Psoas muscle (tissue), 8 donors: ENCODE measurements around the gene HES2. TPM values are rescaled to one million over a fixed set of nuclear protein-coding genes. Genes with fewer than 3 reads are reported as not detected.

ENCODE experiments used
- ATAC-seq, 4 donors: fragments of 200-7000 bp; cut with Tn5 transposase; one replicate each; pipeline ENCODE4 v1.9.1; 2020; ENCODE audit warnings: moderate library complexity in 3 of 4, mild to moderate bottlenecking in 2 of 4
- DNase-seq, 2 donors: peaks; one replicate each; pipeline ENCODE4 v3.0.0-alpha.2; 2020
- H3K27ac ChIP-seq: fragments of 200-600 bp; one replicate; pipeline ENCODE4 v1.8.0; 2022
- H3K27me3 ChIP-seq, 3 donors: fragments of 200-600 bp in 1 of 3; one replicate each; pipeline versions ENCODE4 v1.6.1 to v1.8.0; 2013 to 2022; ENCODE audit warnings: low read length in 2 of 3, mild to moderate bottlenecking in 2 of 3, moderate library complexity in 1 of 3; ENCODE audit not compliant: insufficient read depth in 3 of 3
- H3K36me3 ChIP-seq, 2 donors: fragments of 200-600 bp in 1 of 2; one replicate each; pipeline versions ENCODE4 v1.6.1 to v1.8.0; 2013 to 2022; ENCODE audit warnings: low read depth in 1 of 2, mild to moderate bottlenecking in 1 of 2, moderate library complexity in 1 of 2; ENCODE audit not compliant: insufficient read depth in 1 of 2
- H3K4me1 ChIP-seq: fragments of 200-600 bp; one replicate; pipeline ENCODE4 v1.8.0; 2022
- H3K4me3 ChIP-seq: fragments of 200-600 bp; one replicate; pipeline ENCODE4 v1.8.0; 2022; ENCODE audit warnings: mild to moderate bottlenecking
- H3K9me3 ChIP-seq: fragments of 200-600 bp; one replicate; pipeline ENCODE4 v1.8.0; 2022
- WGBS, 3 donors: extraction: QIAGEN DNeasy Blood & Tissue Kit; methylation state at CpG; one replicate each; pipeline versions ENCODE4 v1.1.6 to v1.1.7; 2013; 5-methylcytosine and 5-hydroxymethylcytosine counted together
- intact Hi-C, 2 donors: fragments of 100-400 bp; cut with DNase I; formaldehyde crosslinking; loops; one replicate each; pipeline versions ENCODE4 v1.11.0 to v1.14.2; 2022
- long read RNA-seq, 2 donors: library from polyadenylated mRNA; unstranded; transcript quantifications; one replicate each; pipeline ENCODE4 v2.0.0, GENCODE V29; 2021
- polyA plus RNA-seq, 3 donors: library from polyadenylated mRNA; stranded (reverse); fragments of 200-250 nt; gene quantifications; one replicate each; pipeline ENCODE4 v1.2.3, GENCODE V29; 2013
- total RNA-seq, 4 donors: library from RNA; stranded (reverse); fragmentation: NEBNext Ultra II Directional in 2 of 4; extraction: Animal tissue kit (Norgen Biotek cat#: 25700) in 2 of 4; gene quantifications; one replicate each; pipeline versions ENCODE4 v1.2.1 to v1.2.4, GENCODE V29; 2021 to 2023
- TF ChIP-seq, protein P1 (sequence below): fragments of 200-600 bp; IDR thresholded peaks from one replicate; pipeline ENCODE4 v1.8.0; 2022; ENCODE audit warnings: antibody characterized with exemption
- donor health status: healthy with polysubstance abuse.
- donor health status: DM: no; HTN: no; CAD: no; lungs with moderate emphysema.
- donor health status: Bipolar disorder and iron deficiency.
- donor health status: healthy.
- donor health status: DM: yes; HTN: yes; CAD: no.
- donor health status: DM: no; HTN: no; CAD: no.
- donor health status: DM: no; HTN: no; CAD: no.
- donor health status: DM: yes; HTN: yes; CAD: no.

HES2 gene, protein sequence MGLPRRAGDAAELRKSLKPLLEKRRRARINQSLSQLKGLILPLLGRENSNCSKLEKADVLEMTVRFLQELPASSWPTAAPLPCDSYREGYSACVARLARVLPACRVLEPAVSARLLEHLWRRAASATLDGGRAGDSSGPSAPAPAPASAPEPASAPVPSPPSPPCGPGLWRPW
- total RNA-seq (under 1 TPM in 1 of 4 donors, not detected in 3; 0.06 TPM), polyA plus RNA-seq (under 1 TPM in 1 of 3 donors, not detected in 2; 0.13 TPM)
- long read RNA-seq, donor 1 = 0 reads
- long read RNA-seq, donor 2 = 0 reads

DNA sequence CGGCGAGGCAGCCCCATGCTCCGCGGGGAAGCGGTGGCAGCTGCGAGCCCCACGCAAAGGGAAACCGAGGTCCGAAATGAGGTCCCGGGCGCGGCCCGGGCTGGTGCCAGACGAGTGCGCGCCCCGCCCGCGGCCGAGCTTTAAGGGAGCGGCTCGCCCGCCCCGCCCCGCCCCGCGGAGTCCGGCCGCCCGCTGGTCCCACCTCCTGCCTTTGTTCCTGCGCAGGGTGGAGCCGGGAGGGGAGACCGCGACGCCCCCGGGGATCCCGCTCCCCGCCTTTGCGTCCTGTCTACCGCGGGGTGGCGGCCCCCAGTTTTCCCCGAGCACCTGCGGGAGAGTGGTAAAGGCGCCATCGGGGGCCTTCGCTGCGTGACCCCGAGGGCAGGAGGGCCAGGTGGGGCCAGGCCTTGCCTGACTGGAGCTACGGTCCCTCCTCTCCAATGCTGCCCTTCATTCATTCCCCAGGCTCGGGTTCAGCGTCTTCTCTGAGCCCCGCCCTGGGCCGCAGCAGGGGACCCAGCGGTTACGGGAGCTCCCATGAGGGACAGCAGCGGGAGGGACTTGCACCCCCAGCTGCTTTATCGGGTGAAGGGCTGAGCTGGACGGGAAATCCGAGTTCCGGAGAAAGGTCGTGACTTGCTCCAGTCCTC, at the start of gene HES2:
HES2 (minus strand) TSS at position 116 of the 650 bp plus-strand sequence; CDS start at position 17, 99 bp downstream.
- Histone ChIP-seq H3K27me3 (peaks cover 0 to 97% (median 50%) of the 10 kb centered on the region in 3 donors), H3K36me3 (no peaks in the 10 kb centered on the region), H3K4me3 (peak within 1 kb of the TSS; percentile 55), H3K4me1 (peaks cover 21% of the 10 kb centered on the region), H3K9me3 (no peaks in the 10 kb centered on the region), H3K27ac (no peak within 1 kb of the TSS)
- WGBS, 3 donors = 0% methylated on average over 25 to 62 of the region's 62 CpGs
- ATAC-seq = peak in 2 of 4 donors; percentile 34 to 39
- intact Hi-C loops = no loop called here
- TF ChIP-seq, protein P1, sequence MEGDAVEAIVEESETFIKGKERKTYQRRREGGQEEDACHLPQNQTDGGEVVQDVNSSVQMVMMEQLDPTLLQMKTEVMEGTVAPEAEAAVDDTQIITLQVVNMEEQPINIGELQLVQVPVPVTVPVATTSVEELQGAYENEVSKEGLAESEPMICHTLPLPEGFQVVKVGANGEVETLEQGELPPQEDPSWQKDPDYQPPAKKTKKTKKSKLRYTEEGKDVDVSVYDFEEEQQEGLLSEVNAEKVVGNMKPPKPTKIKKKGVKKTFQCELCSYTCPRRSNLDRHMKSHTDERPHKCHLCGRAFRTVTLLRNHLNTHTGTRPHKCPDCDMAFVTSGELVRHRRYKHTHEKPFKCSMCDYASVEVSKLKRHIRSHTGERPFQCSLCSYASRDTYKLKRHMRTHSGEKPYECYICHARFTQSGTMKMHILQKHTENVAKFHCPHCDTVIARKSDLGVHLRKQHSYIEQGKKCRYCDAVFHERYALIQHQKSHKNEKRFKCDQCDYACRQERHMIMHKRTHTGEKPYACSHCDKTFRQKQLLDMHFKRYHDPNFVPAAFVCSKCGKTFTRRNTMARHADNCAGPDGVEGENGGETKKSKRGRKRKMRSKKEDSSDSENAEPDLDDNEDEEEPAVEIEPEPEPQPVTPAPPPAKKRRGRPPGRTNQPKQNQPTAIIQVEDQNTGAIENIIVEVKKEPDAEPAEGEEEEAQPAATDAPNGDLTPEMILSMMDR = no peak
- no peak for DNase-seq

DNA sequence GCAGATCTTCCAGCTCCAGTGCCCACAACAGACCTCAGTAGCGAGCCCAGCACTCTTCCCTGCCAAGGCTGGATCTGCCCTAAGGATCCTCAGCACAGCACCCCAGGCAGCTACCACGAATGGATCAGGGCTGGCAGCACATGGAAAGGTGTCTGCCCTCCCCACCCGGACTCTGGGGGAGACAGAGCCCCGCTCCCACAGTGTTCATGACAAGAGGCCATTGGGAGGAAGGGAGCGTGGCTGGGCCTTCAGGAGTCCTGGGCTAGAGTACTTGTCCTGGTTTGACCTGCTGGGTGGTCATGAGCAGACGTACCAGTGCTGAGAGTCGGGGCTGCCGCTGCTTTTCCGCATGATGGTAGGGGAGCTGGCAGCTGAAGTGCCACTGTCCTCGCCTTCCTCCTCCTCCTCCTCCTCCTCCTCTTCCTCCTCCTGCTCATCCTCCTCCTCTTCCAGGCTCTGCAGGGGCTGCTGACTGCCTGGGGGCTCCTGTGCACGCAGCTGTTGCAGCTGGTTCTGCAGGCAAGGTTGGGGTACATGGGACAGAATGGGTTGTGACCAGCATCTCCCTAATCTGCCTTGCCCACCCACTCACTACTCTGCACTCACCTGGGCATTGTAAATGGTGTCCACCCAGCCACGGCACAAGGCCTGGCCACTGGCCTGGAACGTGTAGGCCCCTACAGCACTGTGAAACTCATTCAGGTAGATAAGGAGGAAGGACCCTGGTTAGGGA, 49.2 kb upstream of the HES2 start:
- peaks cover 0 to 9% of the 10 kb centered on the region in 2 donors for H3K36me3 ChIP-seq
- WGBS, 3 donors = 91 to 95% (median 94%) methylated on average over 13 of the region's 13 CpGs
- TF ChIP-seq, protein P1 = no peak

DNA sequence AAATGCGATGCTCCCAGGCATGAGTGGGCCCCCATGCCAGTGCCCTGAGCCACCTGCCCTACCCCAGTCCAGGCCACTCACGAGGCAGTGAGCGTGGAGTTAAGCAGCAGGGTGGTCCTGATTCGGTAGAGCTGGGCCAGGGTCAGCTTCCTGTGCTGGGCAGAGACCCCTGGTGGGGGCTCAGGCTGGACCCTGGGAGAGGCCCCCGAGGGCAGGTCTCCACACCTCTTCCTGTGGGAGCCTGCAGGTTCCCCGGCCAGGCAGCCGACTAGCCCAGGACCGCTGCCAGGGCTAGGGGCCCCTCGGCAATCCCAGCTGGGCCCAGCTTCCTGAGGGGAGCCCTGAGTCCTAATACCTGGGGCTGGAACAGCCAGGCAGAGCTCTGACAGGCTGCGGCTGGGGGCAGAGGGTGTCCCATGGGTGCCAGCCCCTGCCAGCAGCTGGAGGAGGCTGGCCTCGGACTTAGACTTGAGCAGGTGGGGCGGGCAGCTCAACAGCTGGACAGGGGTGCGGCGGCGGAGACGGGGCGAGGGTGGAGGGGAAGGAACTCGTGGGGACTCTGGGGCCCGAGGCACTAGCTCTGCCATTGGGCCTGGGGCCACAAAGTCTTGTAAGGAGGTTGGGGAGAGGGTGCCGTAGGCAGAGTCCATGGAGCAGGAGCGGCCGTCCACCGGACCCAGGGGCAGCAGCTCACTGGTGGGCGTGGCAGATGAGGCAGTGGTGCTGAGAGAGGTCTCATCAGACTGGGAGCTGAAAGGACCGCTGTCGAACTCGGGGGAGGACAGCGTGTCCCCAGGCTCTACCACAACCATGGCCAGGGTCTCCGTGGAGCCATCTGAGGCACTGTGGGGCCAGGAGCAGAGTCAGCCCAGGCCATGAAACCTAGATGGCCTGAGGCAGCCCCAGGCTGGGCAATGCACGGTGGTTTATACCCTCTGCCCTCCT, 48.3 kb upstream of the HES2 start:
- DNase-seq (no peak), ATAC-seq (no peak)
- WGBS, 3 donors = 77 to 85% (median 80%) methylated on average over 29 to 30 of the region's 30 CpGs
- H3K9me3 ChIP-seq = no peaks in the 10 kb centered on the region
- peaks cover 0 to 9% of the 10 kb centered on the region in 2 donors for H3K36me3 ChIP-seq
- H3K4me3 ChIP-seq = no peak overlapping the region
- no peaks in the 10 kb centered on the region for H3K4me1 ChIP-seq
- no peak overlapping the region for H3K27ac ChIP-seq
- TF ChIP-seq, protein P1 = no peak
- peaks cover 0 to 18% (median 9%) of the 10 kb centered on the region in 3 donors for H3K27me3 ChIP-seq
- intact Hi-C loops = no loop called here

More for the DNA sequence above, 49.2 kb upstream of the HES2 start:
- Histone ChIP-seq H3K27me3 (peaks cover 0 to 18% (median 9%) of the 10 kb centered on the region in 3 donors), H3K9me3 (no peaks in the 10 kb centered on the region), H3K27ac (no peak overlapping the region), H3K4me3 (no peak overlapping the region), H3K4me1 (no peaks in the 10 kb centered on the region)
- intact Hi-C loops = no loop called here
- no peak for ATAC-seq
- DNase-seq = no peak

DNA sequence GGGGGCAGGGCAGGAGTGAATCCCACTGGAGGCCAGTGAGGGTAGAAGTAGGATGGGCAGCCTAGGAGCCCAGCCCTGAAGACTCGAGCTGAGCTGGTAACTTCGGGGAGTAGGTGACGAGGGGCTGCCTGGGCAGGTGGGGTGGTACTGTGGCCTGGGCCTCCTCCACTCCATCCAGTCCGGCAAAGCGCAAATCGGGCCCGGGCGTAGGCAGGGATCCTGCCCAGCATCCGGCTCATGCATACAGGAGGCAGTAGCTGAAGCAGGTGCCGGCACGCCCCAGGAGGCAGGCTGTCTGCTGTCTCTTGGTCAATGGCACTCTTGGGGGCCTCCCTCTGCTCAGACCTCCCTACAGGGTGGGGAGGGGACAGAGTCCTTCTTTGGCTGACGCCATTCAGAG, 47.5 kb upstream of the HES2 start:
- H3K27ac ChIP-seq = no peak overlapping the region
- no peaks in the 10 kb centered on the region for H3K9me3 ChIP-seq
- WGBS, 3 donors = 92 to 95% (median 95%) methylated on average over 12 of the region's 12 CpGs
- H3K4me3 ChIP-seq = no peak overlapping the region
- TF ChIP-seq, protein P1 = no peak
- no peak for ATAC-seq
- H3K27me3 ChIP-seq = peaks cover 0 to 24% (median 9%) of the 10 kb centered on the region in 3 donors
- intact Hi-C loops = no loop called here
- peaks cover 0 to 9% of the 10 kb centered on the region in 2 donors for H3K36me3 ChIP-seq
- H3K4me1 ChIP-seq = no peaks in the 10 kb centered on the region
- DNase-seq = no peak
